Measurements from ENCODE around the gene TFF1. TPM values are rescaled to one million over a fixed set of nuclear protein-coding genes. Genes with fewer than 3 reads are reported as not detected.

Gene TFF1
- total RNA-seq, 3 donors from 2014 or later = 0.98 to 4.4 TPM; not detected in 1

GRCh38 chr21:42397746-42398394, 31.5 kb upstream of the TFF1 start:
- peak in 1 of 2 donors; percentile 28 for DNase-seq (ENCODE audit: low spot score in 2 of 2)
- no peaks in the 10 kb centered on the region for H3K4me1 ChIP-seq
- no peaks in the 10 kb centered on the region for H3K9me3 ChIP-seq
- no peak overlapping the region for H3K4me3 ChIP-seq
- no peak for TF ChIP-seq POLR2AphosphoS5 (IDR thresholded peaks at IDR 0.05)
- TF ChIP-seq, protein P1, sequence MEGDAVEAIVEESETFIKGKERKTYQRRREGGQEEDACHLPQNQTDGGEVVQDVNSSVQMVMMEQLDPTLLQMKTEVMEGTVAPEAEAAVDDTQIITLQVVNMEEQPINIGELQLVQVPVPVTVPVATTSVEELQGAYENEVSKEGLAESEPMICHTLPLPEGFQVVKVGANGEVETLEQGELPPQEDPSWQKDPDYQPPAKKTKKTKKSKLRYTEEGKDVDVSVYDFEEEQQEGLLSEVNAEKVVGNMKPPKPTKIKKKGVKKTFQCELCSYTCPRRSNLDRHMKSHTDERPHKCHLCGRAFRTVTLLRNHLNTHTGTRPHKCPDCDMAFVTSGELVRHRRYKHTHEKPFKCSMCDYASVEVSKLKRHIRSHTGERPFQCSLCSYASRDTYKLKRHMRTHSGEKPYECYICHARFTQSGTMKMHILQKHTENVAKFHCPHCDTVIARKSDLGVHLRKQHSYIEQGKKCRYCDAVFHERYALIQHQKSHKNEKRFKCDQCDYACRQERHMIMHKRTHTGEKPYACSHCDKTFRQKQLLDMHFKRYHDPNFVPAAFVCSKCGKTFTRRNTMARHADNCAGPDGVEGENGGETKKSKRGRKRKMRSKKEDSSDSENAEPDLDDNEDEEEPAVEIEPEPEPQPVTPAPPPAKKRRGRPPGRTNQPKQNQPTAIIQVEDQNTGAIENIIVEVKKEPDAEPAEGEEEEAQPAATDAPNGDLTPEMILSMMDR (IDR thresholded peaks at IDR 0.05) = no peak
- TF ChIP-seq POLR2A (IDR thresholded peaks at IDR 0.05) = no peak
- H3K27ac ChIP-seq = no peak overlapping the region
- H3K27me3 ChIP-seq = no peaks in the 10 kb centered on the region
- H3K36me3 ChIP-seq = no peaks in the 10 kb centered on the region
- intact Hi-C loops (cut with DNase I; ENCODE audit: low total_unique reads) = no loop called here

DNA sequence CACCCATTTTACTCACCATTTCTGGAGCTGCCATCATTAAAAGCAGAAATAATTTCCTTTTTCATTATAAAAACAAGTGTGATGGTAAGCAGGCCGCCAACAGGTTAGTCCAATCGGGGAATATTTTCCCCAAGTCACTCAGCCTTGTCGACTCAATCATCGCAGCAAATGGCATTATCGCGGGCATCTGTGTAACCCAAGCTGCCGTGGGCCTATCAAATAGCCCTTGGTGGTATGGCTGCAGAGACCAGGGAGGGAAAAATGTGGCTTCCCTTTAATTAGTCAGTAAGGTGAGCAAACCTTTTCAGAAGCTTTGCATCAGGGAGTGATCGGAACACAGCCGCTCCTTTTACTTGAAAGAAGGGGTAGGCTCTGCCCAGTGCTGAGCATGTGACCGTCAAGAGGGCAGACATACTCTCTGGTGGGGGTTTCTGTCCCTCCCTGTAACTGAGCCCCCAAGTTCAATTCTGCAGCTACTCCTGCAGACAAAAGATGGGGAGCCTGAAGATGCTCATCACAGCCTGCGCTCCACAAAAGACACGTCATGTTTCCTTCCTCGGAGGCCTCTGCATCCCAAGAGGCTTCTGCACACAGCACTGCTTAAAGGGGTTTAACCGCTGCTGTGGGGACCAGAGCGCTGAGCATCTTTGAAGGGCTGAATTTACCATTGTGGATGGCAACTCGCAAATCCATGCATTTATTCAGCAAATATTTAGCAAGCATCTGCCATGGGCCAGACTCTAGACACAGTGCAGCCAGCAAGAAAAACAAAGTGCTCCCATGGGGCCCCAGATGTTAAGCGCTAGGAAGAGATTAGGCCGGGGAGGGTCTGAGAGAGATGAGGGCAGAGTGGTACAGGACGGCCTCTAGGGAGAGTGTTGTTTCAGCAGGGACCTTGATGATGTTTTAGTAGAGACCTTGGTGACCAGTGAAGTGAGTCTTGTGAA, 30.7 kb upstream of the TFF1 start:
- Histone ChIP-seq H3K27ac (peak overlapping the region; percentile 89 to 91), H3K36me3 (no peaks in the 10 kb centered on the region), H3K4me1 (no peaks in the 10 kb centered on the region), H3K4me3 (no peak overlapping the region), H3K27me3 (no peaks in the 10 kb centered on the region), H3K9me3 (no peaks in the 10 kb centered on the region)
- TF ChIP-seq, protein P1 (IDR thresholded peaks at IDR 0.05) = no peak
- TF ChIP-seq POLR2AphosphoS5 (IDR thresholded peaks at IDR 0.05) (no peak), POLR2A (IDR thresholded peaks at IDR 0.05) (no peak)
- intact Hi-C loops (cut with DNase I; ENCODE audit: low total_unique reads) = no loop called here
- DNase-seq (ENCODE audit: low spot score in 2 of 2) = peak in 1 of 2 donors; percentile 30

- H3K36me3 ChIP-seq = no peaks in the 10 kb centered on the region
- H3K9me3 ChIP-seq = no peaks in the 10 kb centered on the region
- peak; percentile 78 to 89 for DNase-seq (ENCODE audit: low spot score in 2 of 2)
- intact Hi-C loops (cut with DNase I; ENCODE audit: low total_unique reads) = no loop called here
- H3K4me3 ChIP-seq = peak within 1 kb of the TSS in 2 of 3 donors; percentile 19 to 40
- no peaks in the 10 kb centered on the region for H3K4me1 ChIP-seq
- H3K27ac ChIP-seq = peak within 1 kb of the TSS; percentile 89 to 91
- H3K27me3 ChIP-seq = no peaks in the 10 kb centered on the region
- TF ChIP-seq, protein P1 (IDR thresholded peaks at IDR 0.05) = no peak
- no peak for TF ChIP-seq POLR2A (IDR thresholded peaks at IDR 0.05)
- TF ChIP-seq POLR2AphosphoS5 (IDR thresholded peaks at IDR 0.05) = peak in 1 of 3 donors; percentile 65
These were observed 29.7 kb upstream of the TFF1 start, which contains the start of gene TMPRSS3 for GRCh38 chr21:42395905-42396651. Gene TMPRSS3 (minus strand): TSS chr21:42396052. CDS start chr21:42395417, 635 bp downstream.

DNA sequence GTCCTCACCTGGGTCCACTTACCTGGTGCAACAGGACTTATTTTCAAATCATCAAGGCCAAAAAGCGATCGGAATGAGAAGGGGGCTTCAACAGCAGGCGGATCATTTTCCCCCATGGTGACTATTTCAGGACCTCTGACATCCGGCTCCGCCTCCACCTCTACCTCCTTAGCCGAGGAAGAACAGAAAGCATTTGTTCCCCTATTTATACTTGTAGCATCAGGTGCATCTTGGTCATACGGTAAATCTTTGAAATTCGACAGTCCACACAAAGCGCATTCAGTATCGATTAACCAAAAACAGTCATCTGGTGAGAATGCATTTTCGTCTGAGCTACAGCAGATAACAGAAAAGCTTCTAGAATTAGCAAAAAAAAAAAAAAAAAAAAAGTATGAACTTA, 29.0 kb upstream of the TFF1 start:
- H3K9me3 ChIP-seq = no peaks in the 10 kb centered on the region
- no peaks in the 10 kb centered on the region for H3K27me3 ChIP-seq
- H3K27ac ChIP-seq = peak overlapping the region; percentile 89 to 91
- DNase-seq (ENCODE audit: low spot score in 2 of 2) = peak in 1 of 2 donors; percentile 17
- H3K4me3 ChIP-seq = peak overlapping the region in 1 of 3 donors; percentile 1
- H3K36me3 ChIP-seq = no peaks in the 10 kb centered on the region
- intact Hi-C loops (cut with DNase I; ENCODE audit: low total_unique reads) = no loop called here
- TF ChIP-seq POLR2AphosphoS5 (IDR thresholded peaks at IDR 0.05) (no peak), POLR2A (IDR thresholded peaks at IDR 0.05) (no peak)
- TF ChIP-seq, protein P1 (IDR thresholded peaks at IDR 0.05) = no peak
- no peaks in the 10 kb centered on the region for H3K4me1 ChIP-seq
